HCT116 (cell line): ENCODE data around the gene NLE1. TPM values are rescaled to one million over a fixed set of nuclear protein-coding genes. Genes with fewer than 3 reads are reported as not detected.

Source experiments
- ATAC-seq: fragments of 200-7000 bp; cut with Tn5 transposase; 2 replicates; pipeline ENCODE4 v1.9.1; 2020; ENCODE audit warnings: mild to moderate bottlenecking, moderate library complexity
- BruUV-seq: library from RNA; stranded (reverse); fragments of 400-500 nt; replicated peaks from 2 replicates; lab custom pipeline; 2021; lab: Mats Ljungman, UMichigan
- CTCF ChIA-PET: fragments of 300-600 bp; sonication (Branson Sonifier 250); formaldehyde crosslinking; loops from one replicate; lab custom pipeline; 2021; ENCODE audit warnings: antibody characterized with exemption; lab: Charles Lee
- POLR2A ChIA-PET: fragments of 300-600, 350-600 bp; sonication (Branson Sonifier 250); formaldehyde crosslinking; loops from one replicate; lab custom pipeline; 2021; ENCODE audit warnings: antibody characterized with exemption; lab: Charles Lee
- RAD21 ChIA-PET, 2 experiments: fragments of 300-600 bp; sonication (Branson Sonifier 250); formaldehyde crosslinking; loops; one replicate each; lab custom pipeline; 2023; ENCODE audit warnings: low total read pairs in 2 of 2; ENCODE audit not compliant: uncharacterized antibody in 2 of 2, unreplicated experiment in 2 of 2, low non-redundant PET in 1 of 2; lab: Charles Lee
- DNase-seq: peaks from one replicate; pipeline ENCODE4 v3.0.0-alpha.2; 2010; ENCODE audit warnings: low read depth, low spot score
- H2AFZ ChIP-seq: fragments of 200-600 bp; shearing (Covaris generic), sonication (generic); 2 replicates; pipeline ENCODE4 v1.6.1; 2017; ENCODE audit warnings: low read depth, mixed run types, mixed read lengths, antibody characterized with exemption, low read length; ENCODE audit not compliant: poor library complexity, severe bottlenecking
- H3K27ac ChIP-seq: 2 replicates; pipeline ENCODE4 v1.5.1; 2012; ENCODE audit warnings: low read depth, low read length
- H3K27me3 ChIP-seq: fragments of 200-600 bp; sonication (generic); 2 replicates; pipeline ENCODE4 v1.6.1; 2016; ENCODE audit warnings: mixed run types, low read length, mixed read lengths; ENCODE audit not compliant: insufficient read depth
- H3K36me3 ChIP-seq, 2 experiments: fragments of 200-500 bp in 1 of 2; fragments of 200-600 bp in 1 of 2; sonication (Bioruptor generic) in 1 of 2; sonication (generic) in 1 of 2; 2 replicates each; pipeline versions ENCODE4 v1.5.1 to v1.6.1; 2014 to 2016; ENCODE audit warnings: low read length in 2 of 2, inconsistent platforms in 1 of 2, mixed read lengths in 1 of 2, mixed run types in 1 of 2; ENCODE audit not compliant: insufficient read depth in 2 of 2, control insufficient read depth in 1 of 2
- H3K4me1 ChIP-seq, 2 experiments: fragments of 200-600 bp in 1 of 2; sonication (generic) in 1 of 2; 2 replicates each; pipeline versions ENCODE4 v1.5.1 to v1.6.1; 2012 to 2017; ENCODE audit warnings: low read length in 2 of 2, inconsistent platforms in 1 of 2, mild to moderate bottlenecking in 1 of 2, mixed read lengths in 1 of 2, mixed run types in 1 of 2, moderate library complexity in 1 of 2; ENCODE audit not compliant: insufficient read depth in 2 of 2, control insufficient read depth in 1 of 2
- H3K4me2 ChIP-seq: fragments of 200-600 bp; sonication (generic); 2 replicates; pipeline ENCODE4 v1.6.1; 2017; ENCODE audit warnings: mixed run types, low read length, mixed read lengths
- H3K4me3 ChIP-seq, 2 experiments: fragments of 200-600 bp in 1 of 2; sonication (generic) in 1 of 2; replicated peaks in 1 of 2; 2 replicates each; pipeline ENCODE4 v1.5.1; 2011 to 2016; ENCODE audit warnings: low read length in 2 of 2, control low read depth in 1 of 2, low read depth in 1 of 2, mild to moderate bottlenecking in 1 of 2, mixed read lengths in 1 of 2, mixed run types in 1 of 2
- H3K79me2 ChIP-seq: fragments of 200-600 bp; sonication (generic); 2 replicates; pipeline ENCODE4 v1.6.1; 2017; ENCODE audit warnings: mild to moderate bottlenecking, mixed run types, low read length, moderate library complexity, mixed read lengths; ENCODE audit not compliant: insufficient read depth
- H3K9ac ChIP-seq: fragments of 200-600 bp; sonication (generic); 2 replicates; pipeline ENCODE4 v1.6.1; 2016; ENCODE audit warnings: low read length, mixed read lengths
- H3K9me2 ChIP-seq: fragments of 200-600 bp; sonication (generic), shearing (Covaris generic); 2 replicates; pipeline ENCODE4 v1.6.1; 2017; ENCODE audit warnings: mixed run types, mild to moderate bottlenecking, moderate library complexity; ENCODE audit not compliant: insufficient read depth
- H3K9me3 ChIP-seq, 2 experiments: fragments of 200-500 bp in 1 of 2; fragments of 200-600 bp in 1 of 2; sonication (Bioruptor generic) in 1 of 2; sonication (generic) in 1 of 2; 2 replicates each; pipeline ENCODE4 v1.6.1; 2014 to 2017; ENCODE audit warnings: low read length in 2 of 2, mixed read lengths in 2 of 2, inconsistent platforms in 1 of 2, low read depth in 1 of 2, mild to moderate bottlenecking in 1 of 2, mixed run types in 1 of 2, moderate library complexity in 1 of 2; ENCODE audit not compliant: control insufficient read depth in 1 of 2, insufficient read depth in 1 of 2
- H4K20me1 ChIP-seq: fragments of 200-600 bp; sonication (generic), shearing (Covaris generic); 2 replicates; pipeline ENCODE4 v1.6.1; 2017; ENCODE audit warnings: mixed run types, mild to moderate bottlenecking, moderate library complexity; ENCODE audit not compliant: insufficient read depth
- ATF3 ChIP-seq: IDR thresholded peaks from 2 replicates; pipeline ENCODE4 v1.6.1; 2012
- CBX3 ChIP-seq: IDR thresholded peaks from 2 replicates; pipeline ENCODE4 v1.6.1; 2012; ENCODE audit warnings: low read depth
- EGR1 ChIP-seq: IDR thresholded peaks from 2 replicates; pipeline ENCODE4 v1.6.1; 2012; ENCODE audit warnings: low read depth
- ELF1 ChIP-seq: IDR thresholded peaks from 2 replicates; pipeline ENCODE4 v1.6.1; 2012; ENCODE audit warnings: low read depth, borderline replicate concordance
- EZH2phosphoT487 ChIP-seq: fragments of 200-600 bp; IDR thresholded peaks from 2 replicates; pipeline ENCODE4 v1.6.1; 2018; ENCODE audit warnings: antibody characterized with exemption, borderline replicate concordance
- JUND ChIP-seq: IDR thresholded peaks from 2 replicates; pipeline ENCODE4 v1.6.1; 2012
- POLR2AphosphoS5 ChIP-seq: IDR thresholded peaks from 2 replicates; pipeline ENCODE4 v1.6.1; 2011; ENCODE audit warnings: mild to moderate bottlenecking, low read depth, low read length, moderate library complexity
- REST ChIP-seq: IDR thresholded peaks from 2 replicates; pipeline ENCODE4 v1.6.1; 2012; ENCODE audit warnings: low read depth
- SIN3A ChIP-seq: IDR thresholded peaks from 2 replicates; pipeline ENCODE4 v1.6.1; 2012; ENCODE audit warnings: low read depth
- SRF ChIP-seq: IDR thresholded peaks from 2 replicates; pipeline ENCODE4 v1.6.1; 2012; ENCODE audit warnings: low read depth
- TCF7L2 ChIP-seq: IDR thresholded peaks from 2 replicates; pipeline ENCODE4 v1.7.0; 2011; ENCODE audit warnings: borderline replicate concordance, inconsistent platforms; ENCODE audit not compliant: insufficient read depth, insufficient read length; ENCODE audit errors: extremely low read depth
- YY1 ChIP-seq: IDR thresholded peaks from 2 replicates; pipeline ENCODE4 v1.6.1; 2011; ENCODE audit warnings: low read length, low read depth, moderate library complexity, mild to moderate bottlenecking; ENCODE audit not compliant: insufficient replicate concordance; ENCODE audit errors: extremely low read depth
- ZBTB33 ChIP-seq: IDR thresholded peaks from 2 replicates; pipeline ENCODE4 v1.6.1; 2011; ENCODE audit warnings: mild to moderate bottlenecking, low read length, moderate library complexity; ENCODE audit not compliant: insufficient replicate concordance; ENCODE audit errors: extremely low read depth
- intact Hi-C: fragments of 100-400 bp; cut with micrococcal nuclease; formaldehyde crosslinking; loops from 2 replicates; pipeline ENCODE4 v1.10.0; 2022
- total RNA-seq: library from RNA; stranded (reverse); gene quantifications from one replicate; pipeline ENCODE4 v1.2.1, GENCODE V29; 2021; ENCODE audit not compliant: unreplicated experiment

NLE1 gene
- total RNA-seq, 1 experiment from 2014 or later = 55.5 TPM

- Histone ChIP-seq H3K4me3 (no peak overlapping the region), H3K27me3 (no peaks in the 10 kb centered on the region), H3K79me2 (no peaks in the 10 kb centered on the region), H3K9ac (no peak overlapping the region), H3K9me3 (no peaks in the 10 kb centered on the region), H3K27ac (no peak overlapping the region), H3K4me2 (no peak overlapping the region), H3K4me1 (no peaks in the 10 kb centered on the region), H3K36me3 (no peaks in the 10 kb centered on the region), H3K9me2 (no peaks in the 10 kb centered on the region), H4K20me1 (no peaks in the 10 kb centered on the region), H2AFZ (no peak overlapping the region)
- ChIA-PET RAD21 (no interaction called here), POLR2A (no interaction called here), CTCF (no interaction called here)
- DNase-seq (no peak), ATAC-seq (no peak)
- intact Hi-C loops = no loop called here
- TF ChIP-seq EGR1 (no peak), ELF1 (no peak)
- BruUV-seq = no TSS peak
These were observed 13.1 kb upstream of the NLE1 start for GRCh38 chr17:35155246-35155645.

GRCh38 chr17:35154196-35155165 is 12.4 kb upstream of the NLE1 start:
- ATAC-seq (no peak), DNase-seq (no peak)
- Histone ChIP-seq H3K4me1 (no peaks in the 10 kb centered on the region), H3K27me3 (no peaks in the 10 kb centered on the region), H3K4me3 (no peak overlapping the region), H2AFZ (no peak overlapping the region), H3K4me2 (no peak overlapping the region), H3K36me3 (no peaks in the 10 kb centered on the region), H3K9ac (no peak overlapping the region), H3K9me3 (no peaks in the 10 kb centered on the region), H3K9me2 (no peaks in the 10 kb centered on the region), H3K79me2 (no peaks in the 10 kb centered on the region), H3K27ac (no peak overlapping the region), H4K20me1 (no peaks in the 10 kb centered on the region)
- intact Hi-C loops = no loop called here
- CTCF ChIA-PET = no interaction called here
- no TSS peak for BruUV-seq
- RAD21 ChIA-PET = no interaction called here
- POLR2A ChIA-PET = no interaction called here
- TF ChIP-seq CBX3 = no peak
- TF ChIP-seq JUND = no peak
- TF ChIP-seq YY1 = no peak
- no peak for TF ChIP-seq REST
- no peak for TF ChIP-seq POLR2AphosphoS5
- TF ChIP-seq EZH2phosphoT487 = no peak
- no peak for TF ChIP-seq SRF
- no peak for TF ChIP-seq TCF7L2
- TF ChIP-seq EGR1 = no peak
- TF ChIP-seq SIN3A = no peak
- no peak for TF ChIP-seq ATF3
- TF ChIP-seq ZBTB33 = no peak
